ENCODE results near the gene FAM8A1. TPM values are rescaled to one million over a fixed set of nuclear protein-coding genes. Genes with fewer than 3 reads are reported as not detected.

The FAM8A1 gene
- total RNA-seq, 1 donor from 2014 or later: 19.5 TPM

Other genes starting within 250 kb of the FAM8A1 start
- gene CAP2, start 206.7 kb upstream of the FAM8A1 start, total RNA-seq: 20.7 TPM
- 48.3 TPM for gene NUP153, start 106.6 kb downstream of the FAM8A1 start, total RNA-seq